ENCODE measurements around the gene FUT1. TPM values are rescaled to one million over a fixed set of nuclear protein-coding genes. Genes with fewer than 3 reads are reported as not detected.
"Not testable (repeated sequence)": the region's sequence is repeated elsewhere in the genome, so short reads cannot be mapped to it uniquely, and the experiment has no call there.

FUT1 gene
- polyA plus RNA-seq, 1 donor: 1.2 TPM

DNA sequence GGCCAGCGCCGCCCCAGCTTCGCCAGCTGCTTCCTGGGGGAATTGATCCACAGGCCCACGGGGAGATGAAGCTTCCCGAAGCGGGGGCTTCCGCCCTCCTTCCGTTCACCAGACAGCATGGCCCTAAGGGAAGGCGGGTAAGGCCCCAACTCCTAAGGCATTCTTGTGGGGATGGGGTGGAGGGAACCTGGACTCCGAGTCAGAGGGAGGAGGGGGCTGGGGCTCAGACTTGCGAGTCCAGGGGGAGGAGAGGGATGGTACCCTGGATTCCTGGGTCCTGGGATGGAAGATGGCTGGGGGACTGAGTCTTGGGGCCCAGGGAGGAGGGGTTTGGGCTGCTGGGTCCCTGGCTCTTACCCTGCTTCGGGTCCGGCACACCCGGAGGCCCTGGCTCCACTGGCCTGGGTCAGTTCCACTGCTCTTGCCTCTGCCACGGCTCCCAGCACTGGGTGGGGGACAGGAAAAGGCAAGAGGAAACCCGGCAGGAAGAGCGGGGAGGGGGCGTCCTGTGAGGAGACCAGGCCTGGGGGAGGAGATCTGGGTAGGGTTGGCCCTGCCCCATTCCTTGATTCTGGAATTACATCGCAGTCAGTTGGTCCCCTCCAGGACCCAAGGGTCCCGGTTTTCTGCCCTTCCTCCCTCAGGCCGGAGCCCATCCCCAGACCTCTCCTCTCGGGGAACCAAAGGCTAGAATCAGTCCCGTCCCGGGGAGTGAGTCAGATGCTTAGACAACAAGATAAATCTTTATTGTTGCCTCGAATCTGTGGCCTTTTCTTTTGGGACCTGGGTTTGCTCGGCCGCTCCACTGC is 12.1 kb downstream of the FUT1 start, which contains the start of gene RASIP1:
Gene RASIP1 (minus strand): TSS at position 447 of the 809 bp plus-strand sequence. CDS start 328 bp downstream, at position 119.
- no peak for DNase-seq

DNA sequence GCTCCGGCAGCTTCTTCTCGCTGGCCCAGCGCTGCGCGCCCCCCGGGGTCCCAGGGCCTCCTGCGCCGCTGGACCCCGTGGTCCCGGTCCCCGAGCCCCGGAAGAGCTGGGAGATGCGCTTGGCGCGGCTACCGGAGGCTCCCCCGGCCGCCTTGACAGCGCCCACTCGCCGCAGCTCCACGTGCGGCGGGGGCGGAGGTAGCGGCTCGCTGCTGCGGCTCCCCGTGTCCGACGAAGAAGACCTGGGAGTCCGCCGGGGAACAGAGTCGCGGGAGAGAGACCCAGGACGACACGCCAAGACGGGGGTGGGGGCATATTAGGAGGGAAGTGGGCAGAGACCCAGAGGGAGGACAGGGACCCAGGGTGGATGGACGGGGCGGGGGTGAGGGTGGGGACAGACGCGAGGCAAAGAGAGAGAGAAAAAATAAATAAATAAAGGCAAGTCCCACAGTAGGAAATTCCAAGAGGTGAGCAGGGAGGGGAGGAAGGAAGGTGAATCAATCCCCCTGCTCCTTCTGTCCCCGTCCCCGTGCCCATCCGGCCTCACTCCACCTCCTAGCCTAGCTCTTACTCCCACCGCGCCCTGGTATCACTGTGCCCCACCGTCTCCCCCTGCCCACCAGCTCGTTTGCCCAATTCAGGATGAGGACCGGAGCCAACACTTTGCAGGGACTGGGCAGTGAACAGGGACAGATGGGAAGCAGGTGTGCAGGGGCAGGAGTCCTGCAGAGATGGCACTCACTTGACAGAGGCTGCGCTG is 12.9 kb downstream of the FUT1 start:
- DNase-seq: no peak

DNA sequence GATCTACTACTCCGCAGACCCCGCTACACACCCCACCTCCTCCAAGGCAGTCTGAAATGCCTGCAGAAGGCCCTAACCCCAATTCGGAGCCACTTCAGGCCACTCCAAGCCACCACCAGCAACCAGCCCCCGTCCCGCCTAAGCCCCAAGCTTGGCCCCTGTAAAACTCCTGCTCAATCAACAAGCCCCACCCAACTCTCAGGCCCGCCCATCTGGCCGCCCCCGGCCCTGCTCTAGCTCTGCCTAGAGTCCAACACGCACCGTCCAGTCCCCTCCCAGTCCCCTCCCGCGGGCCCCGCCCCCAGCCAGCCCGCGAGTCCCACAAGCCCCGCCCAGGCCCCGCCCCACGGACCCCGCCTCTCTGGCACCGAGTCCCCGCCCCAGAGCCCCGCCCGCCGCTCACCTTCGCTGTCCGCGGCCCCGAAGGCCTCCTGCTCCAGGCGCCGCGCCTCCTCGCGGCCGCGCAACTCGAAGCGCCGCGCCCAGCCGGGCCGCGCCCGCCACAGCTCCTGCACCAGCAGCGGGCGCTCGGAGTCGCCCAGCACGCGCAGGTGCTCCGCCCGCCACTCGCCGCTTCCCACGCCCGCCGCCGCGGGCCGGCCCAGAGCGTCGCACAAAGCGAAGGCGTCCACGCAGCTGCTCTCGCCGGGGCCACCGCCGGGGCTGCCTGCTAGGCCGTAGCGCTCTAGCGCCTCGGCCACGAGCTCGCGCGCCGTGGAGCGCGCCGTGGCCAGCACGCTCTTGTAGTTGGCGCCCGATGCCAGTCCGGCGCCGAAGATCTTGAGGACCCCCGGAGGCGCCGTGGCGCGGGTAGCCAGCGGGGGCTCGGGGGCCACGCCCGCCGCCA is 13.7 kb downstream of the FUT1 start:
- peak; percentile 88 for DNase-seq

DNA sequence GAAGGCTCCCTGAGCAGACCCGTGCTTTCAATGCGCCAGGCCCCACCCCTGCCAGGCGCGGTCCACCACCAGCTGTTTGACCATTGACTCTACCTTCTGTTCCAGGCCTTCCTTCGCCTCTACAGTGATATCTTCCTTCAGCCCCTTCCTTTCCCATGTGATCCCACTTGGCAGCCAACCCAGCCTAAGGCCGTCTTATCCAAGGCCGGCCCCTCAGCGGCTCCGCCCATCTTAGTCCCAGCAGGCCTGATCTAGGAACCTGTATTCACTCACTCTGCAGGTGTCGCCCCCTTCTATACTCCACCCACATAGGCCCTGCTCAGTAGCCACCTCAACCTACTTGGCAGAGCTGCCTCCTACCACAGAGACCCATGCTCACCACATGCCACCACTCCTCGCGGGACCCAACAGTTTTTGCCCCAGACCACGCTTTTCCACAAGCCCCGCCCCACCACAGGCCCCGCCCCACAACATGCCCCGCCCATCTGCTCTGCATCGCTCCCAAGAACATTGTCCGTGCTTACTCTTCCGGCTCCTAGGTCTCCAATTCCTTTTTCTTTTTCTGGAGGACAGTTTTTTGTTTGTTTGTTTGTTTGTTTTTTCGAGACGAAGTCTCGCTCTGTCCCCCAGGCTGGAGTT is 15.0 kb downstream of the FUT1 start:
- no peak for DNase-seq

DNA sequence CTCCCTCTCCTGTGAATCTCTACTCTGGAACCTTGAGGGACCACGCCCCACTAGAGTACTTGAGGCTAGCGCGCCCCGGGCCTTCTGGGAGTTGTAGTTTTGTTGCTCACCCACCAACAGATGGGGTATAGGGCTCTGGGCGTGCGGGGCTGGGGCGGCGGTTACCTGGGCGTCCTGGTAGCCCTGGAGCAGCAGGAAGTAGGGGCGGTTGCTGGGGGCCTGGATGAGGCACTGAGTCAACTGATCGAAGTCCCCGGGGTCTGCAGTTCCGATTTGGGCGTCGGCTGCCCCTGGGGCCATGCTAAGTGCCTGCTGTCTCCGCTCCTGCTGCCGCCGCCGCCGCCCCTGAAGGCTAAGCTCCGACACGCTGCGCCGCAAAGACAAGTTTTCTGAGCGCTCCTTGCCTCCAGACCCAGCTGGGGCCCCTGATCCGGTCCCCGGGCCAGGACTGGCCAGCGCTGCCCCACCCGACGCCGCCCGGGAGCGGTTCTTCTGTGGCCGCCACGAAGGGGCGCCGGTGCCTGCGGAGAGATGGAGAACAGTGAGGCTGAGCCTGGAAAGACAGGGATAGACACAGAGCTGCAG is 17.3 kb downstream of the FUT1 start:
- DNase-seq: no peak

DNA sequence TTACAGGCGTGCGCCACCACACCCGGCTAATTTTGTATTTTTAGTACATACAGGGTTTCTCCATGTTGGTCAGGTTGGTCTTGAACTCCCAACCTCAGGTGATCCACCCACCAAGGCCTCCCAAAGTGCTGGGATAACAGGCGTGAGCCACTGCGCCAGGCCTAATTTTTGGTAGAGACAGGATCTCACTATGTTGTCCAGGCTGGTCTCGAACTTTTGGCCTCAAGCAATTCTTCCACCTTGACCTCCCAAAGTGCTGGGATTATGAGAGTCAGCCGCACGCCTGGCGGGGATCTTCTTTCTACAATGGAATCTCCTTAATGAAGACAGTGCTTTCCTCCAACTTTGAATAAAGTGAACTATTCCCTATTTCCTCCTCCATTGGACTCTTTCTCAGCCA is 17.8 kb downstream of the FUT1 start:
- no peak for DNase-seq

DNA sequence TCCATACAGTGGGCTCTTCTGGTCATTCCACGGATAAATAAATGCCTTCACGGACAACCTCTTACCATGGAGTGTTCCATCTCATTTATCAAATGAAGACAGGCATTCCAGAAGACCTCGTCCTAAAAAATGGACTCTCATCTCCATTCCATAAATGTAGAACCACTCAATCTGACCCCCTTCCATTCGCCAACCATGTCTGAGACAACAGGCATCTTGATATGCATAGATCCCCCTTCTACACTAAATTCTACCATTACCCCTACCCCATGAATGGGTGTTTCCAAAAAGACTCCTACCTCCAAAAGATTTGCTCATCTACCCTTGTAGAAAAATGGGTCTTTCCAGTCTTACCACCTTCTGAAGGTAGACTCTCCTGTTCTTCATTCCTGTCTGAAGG is 21.0 kb downstream of the FUT1 start:
- no peak for DNase-seq

DNA sequence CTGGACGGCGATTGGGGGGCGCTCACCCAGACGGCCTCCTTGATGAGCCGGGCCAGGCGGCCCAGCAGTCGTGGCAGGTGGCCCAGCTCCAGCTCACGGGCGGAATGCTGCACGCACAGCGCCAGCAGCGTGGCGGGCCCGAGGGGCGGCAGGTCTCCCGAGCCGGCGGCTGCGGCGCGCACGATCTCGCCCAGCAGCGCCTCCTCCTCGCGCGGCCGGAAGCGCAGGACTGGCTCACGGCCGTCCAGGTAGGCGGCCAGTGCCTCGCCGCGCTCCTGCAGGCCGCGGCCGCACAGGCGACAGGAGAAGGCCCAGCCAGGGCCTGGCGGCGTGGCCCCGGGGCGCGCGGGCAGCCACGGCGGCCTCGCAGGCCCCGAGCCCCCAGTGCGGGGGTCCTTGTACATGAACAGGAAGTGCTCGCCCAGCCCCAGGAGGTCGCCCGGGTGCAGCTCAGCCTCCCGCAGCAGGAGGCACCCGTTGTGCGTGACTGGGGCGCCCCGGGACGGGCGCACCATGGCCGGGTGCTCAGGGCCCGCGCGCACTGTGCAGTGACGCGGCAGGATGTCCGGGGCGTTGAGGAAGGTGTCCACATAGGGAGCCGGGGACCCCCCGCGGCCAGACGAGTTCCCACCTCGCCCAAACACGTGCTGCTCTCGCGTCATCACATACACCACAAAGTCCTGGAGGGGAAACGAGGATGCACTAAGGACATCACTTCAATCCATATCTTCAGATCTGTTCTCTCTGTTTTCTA is 23.4 kb downstream of the FUT1 start:
- no peak for DNase-seq

DNA sequence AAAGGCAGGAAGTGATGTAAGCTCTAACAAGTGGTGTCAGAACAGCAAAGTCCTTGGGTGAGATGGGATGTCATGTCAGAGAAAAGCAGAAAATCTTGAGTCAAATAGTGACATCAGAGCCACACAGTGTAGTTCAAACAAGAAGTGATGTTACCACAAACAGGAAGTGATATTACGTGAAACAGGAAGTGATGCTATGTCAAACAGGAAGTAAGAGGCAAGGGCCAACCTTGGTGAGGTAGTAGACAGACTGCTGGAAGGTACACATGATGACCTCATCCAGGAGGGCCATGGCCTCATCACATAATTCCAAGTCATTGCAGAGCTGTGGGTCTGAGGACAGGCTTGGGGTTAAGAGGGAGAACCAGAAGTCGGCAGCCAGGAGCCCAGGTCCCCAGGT is 25.9 kb downstream of the FUT1 start:
- no peak for DNase-seq

DNA sequence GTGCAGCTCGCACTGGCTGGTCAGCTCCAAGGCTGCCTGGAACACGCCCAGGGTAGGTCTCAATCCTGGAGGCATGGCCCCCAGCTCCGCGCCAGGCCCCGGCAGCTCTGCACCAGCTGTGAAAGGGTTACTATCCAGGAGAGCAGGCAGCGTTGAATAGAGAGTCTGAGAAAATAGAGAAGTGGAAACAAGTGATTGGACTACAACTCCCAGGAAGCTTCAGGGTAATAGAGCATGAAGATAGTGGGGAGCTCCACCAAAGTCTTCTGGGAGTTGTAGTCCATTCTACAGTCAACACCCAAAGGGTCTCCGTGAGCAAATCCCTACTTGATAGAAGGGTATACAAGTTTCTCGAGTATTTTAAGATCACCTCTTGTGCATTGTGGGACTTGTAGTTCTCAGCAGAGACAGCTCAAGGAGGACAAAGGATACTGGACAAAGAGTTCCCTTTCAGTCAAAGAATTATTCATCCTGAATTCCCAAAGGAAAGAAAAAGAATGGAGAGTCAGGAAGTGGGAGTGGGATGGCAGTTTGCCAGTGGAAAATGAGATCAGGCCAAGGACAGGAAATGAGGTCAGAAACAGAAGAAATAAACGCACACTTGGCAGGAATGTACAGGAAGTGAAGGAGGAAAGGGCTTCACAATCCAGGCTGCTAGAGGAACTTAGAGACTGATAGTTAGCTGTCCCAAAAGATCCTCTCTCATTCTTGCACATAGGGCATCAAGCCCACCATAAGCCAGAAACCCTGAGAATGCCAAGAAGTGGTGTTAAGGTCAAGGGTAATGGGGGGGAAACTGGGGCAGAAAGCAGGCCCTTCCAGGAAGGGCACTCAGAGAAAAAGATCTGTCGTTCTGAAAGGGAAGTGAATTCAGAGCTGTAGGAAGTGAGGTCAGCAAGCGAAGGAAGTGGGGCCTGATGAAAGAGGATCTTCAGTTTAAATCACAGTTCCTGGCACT is 27.4 kb downstream of the FUT1 start:
- peak; percentile 87 for DNase-seq

DNA sequence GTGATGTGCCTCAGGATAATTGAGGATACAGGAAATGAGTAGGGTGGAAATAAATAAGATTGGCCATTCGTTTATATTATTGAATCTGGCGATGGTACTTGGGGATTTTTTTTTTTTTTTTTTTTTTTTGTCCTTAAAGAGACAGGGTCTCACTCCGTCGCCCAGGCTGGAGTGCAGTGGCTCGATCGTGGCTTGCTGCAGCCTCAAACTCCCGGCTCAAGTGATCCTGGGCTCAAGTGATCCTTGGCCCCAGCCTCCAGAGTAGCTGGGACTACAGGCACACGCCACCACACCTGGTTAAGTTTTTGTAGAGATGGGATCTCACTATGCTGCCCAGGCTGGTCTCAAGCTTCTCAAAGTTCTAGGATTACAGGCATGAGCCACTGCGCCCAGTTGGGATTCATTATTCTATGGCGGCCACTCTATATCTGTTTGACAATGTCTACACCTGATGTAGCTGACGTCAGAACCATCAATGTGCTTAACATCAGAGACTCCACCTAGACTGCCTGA is 30.2 kb downstream of the FUT1 start:
- DNase-seq: no peak

DNA sequence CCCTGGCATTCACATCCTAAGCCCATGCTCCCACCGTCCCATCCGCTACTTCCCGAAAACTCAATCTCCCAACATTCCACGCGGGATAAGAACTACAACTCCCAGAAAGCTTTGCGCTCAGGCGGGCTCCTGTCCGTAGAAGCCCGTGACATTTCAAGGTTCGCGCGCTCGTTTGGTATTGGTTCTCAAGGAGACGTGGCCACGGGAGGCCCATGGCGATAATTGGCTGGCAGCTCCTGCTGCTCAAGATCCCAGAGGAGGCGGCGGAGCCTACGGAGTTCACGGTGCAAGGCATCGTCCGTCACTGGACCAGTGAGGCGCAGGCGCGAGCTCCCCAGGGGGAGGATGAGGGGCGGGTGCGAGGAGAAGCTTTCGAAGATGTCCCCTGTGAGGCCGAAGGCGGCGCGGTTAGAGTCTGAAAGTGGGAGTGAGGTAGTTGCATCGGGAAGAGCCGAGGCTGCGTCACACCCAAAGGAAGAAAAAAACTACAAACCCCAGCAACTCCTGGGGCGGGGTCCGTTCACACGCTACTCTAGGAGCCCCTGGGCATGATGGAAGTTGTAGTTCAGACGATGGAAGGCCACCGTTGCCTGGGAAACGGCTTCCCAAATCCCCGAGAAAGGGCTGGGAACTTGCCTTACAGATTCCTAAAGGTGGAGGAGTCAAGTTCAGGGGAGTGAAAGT is 31.7 kb downstream of the FUT1 start:
- peak; percentile 99 for DNase-seq

DNA sequence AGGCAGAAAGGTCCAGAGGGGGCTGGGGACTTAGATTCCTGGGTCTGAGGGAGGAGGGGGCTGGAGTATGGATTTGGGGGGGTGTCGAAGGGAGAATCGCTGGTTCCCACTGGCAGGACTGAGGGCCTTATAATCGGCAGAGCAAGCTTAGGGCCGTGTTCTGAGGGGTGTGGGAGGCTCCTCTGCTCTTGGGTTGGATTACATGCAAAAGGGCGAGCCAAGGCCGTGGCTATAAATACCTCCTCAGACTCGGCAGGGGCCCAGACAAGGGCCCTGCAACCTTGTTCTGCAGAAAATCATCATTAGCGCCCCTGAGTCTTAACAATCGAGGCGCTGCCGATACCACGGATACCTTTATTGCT is 32.2 kb downstream of the FUT1 start:
- DNase-seq: no peak

DNA sequence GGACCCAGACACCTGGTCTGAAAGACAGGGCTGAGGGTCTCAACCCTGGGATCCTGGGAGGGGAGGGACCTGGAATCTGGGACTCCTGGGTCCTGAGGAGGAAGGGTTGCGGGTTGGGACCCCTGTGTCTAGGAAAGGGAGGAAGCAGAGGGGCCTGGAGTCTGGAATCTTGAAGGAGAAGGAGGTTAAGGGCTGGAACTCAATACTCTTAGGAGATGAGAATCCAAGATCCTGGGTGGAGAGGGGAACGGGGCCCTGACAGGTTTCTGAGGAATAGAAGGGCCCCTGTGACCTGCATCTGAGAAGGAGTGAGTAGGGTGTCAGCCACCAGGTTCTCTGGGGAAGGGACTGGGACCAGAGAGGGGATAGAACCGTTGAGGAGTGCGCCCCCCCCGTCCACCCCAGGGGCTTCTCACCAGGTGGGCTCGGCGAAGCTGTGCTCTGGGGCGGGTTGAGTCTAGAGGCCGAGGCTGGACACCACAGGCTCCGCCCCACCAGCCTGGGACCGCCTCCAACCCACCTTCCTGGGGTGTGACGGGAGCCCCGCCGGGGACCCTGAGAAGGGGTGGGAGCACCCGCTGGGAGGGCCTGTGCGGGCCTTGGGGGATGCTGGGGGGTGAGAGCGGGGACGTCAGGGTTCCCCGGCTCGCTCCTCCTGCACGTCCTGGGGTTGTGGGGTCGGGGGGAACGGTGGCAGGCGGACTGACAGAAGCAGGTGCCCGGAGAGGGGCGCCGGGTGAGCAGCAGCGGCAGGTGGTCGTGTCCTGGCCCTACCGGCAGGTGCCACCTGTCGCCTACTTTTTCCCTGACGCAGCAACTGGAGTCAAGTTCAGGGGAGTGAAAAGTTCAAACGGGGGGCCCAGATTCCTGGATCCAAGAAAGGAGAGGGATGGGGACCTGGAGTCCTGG is 32.9 kb downstream of the FUT1 start, which contains the start of gene MAMSTR:
Gene MAMSTR (minus strand): TSS at position 463 of the 909 bp plus-strand sequence. CDS start 694 bp downstream, outside the sequence.
- DNase-seq: no peak

DNA sequence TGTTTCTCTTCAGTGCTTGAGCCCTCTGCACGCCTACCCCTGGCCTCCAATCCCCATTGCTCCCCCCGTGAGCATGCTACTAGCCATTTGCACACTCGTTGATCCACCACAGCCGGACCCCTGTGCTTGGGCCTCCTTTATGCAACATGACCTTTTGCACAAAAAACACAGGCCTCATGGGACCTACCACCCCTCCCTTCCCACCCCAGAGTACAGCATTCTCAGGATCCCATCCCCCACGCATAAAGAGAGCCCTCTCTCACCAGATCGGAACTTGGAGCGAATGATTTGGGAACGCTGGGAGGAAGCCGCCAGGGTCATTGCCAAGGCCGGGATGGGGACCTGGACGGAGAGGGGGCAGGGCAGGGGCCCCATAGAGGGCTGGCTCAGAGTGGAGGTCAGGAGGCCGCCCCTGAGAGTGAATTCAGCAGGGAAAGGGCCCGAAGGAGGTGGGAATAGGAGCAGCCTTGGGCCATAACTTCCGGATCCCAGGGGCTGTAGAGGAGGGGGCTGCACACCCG is 33.7 kb downstream of the FUT1 start:
- DNase-seq: no peak

DNA sequence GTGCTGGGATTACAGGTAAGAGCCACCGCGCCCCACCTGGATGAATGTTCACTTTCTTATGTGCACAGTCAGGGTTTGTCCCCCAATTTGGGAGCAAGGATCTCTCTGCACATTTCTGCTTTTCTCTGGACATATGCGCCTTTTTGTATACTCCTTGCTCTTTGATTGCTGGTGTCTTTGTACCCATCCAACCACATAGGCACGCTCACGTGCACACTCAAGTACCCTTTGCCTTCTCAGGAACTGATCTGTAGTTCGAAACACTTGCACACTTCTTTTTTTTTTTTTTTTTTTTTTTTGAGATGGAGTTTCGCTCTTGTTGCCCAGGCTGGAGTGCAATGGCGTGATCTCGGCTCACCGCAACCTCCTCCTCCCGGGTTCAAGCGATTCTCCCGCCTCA is 34.3 kb downstream of the FUT1 start:
- not testable (repeated sequence) for DNase-seq

DNA sequence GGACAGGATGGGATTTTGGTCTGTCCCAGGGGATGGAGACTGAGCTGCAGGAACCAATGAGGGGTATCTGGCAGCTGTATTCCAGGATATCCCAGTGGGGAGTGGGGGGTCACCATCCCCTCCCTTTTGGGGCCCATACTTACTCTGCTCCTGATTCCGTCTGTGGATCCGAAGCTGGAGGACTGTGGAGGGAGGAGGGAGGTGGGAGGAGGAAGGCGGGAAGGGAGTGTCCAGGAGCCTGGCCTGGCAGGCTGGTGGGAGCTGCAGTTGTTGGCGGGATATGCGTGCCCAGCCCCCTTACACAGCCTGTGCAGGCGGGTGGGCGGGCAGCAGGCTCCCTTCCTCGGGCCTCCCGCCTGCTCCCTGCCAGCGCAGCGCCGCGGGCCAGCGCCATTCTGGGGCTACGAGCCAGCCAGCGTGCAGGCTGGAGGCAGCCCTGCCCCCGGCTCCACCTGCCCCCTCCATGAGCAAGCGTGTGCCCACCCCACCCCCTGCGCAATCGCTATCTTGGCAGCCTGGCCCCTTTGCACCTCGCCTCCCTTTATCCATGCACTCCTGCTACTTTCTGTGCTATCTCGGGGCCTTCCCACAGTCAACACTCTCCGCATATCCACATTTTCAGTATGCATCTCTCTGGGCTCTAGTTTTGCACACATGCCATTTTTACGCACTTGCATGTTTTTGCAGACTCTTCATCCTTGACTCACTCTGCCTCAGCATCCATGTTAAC is 35.7 kb downstream of the FUT1 start:
- DNase-seq: peak; percentile 86

Measured in hindlimb muscle (tissue), 1 donor.